Ovary (tissue), 3 donors: ENCODE data around the gene DNAJC1.

ENCODE experiments used
- EP300 ChIP-seq: sonication (generic); formaldehyde crosslinking; IDR thresholded peaks from one replicate; pipeline ENCODE4 v1.6.1; 2017; ENCODE audit warnings: antibody characterized with exemption
- POLR2A ChIP-seq: fragments of 450-650 bp; IDR thresholded peaks from one replicate; pipeline ENCODE4 v1.6.1; 2017; ENCODE audit warnings: antibody characterized with exemption, mild to moderate bottlenecking, moderate library complexity
- TF ChIP-seq, protein P1 (sequence below), 3 donors: fragments of 450-650 bp in 2 of 3; fragments of 200-600 bp in 1 of 3; IDR thresholded peaks; one replicate each; pipeline versions ENCODE4 v1.5.1 to v1.8.0; 2016 to 2022; ENCODE audit warnings: antibody characterized with exemption in 3 of 3, mild to moderate bottlenecking in 1 of 3
- donor health status: DM: no; HTN: no; CAD: no.

DNA sequence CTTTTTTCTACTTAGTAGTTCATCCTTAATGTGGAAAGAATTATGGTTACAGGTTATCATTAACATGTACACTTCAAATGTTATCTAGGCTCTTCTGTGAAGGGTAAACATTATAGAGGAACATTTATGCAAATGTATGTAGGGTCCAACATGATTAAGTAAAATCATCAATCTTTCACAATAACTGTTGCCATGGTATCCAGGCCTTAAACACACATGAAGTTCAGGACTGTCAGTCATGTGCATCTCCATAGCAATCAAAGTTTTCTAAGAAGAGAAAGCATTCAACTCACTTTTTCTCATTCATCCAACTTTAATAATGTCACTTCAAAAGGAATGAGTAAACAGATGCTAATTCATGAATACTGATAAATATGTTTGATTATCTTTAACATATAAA is 83.6 kb downstream of the DNAJC1 start:
- TF ChIP-seq, protein P1, sequence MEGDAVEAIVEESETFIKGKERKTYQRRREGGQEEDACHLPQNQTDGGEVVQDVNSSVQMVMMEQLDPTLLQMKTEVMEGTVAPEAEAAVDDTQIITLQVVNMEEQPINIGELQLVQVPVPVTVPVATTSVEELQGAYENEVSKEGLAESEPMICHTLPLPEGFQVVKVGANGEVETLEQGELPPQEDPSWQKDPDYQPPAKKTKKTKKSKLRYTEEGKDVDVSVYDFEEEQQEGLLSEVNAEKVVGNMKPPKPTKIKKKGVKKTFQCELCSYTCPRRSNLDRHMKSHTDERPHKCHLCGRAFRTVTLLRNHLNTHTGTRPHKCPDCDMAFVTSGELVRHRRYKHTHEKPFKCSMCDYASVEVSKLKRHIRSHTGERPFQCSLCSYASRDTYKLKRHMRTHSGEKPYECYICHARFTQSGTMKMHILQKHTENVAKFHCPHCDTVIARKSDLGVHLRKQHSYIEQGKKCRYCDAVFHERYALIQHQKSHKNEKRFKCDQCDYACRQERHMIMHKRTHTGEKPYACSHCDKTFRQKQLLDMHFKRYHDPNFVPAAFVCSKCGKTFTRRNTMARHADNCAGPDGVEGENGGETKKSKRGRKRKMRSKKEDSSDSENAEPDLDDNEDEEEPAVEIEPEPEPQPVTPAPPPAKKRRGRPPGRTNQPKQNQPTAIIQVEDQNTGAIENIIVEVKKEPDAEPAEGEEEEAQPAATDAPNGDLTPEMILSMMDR (IDR thresholded peaks at IDR 0.05): no peak
- no peak for TF ChIP-seq POLR2A
- TF ChIP-seq EP300: no peak
